ENCODE results near the gene SETD7.

- no peak for TF ChIP-seq HDGF (IDR thresholded peaks at IDR 0.05; ENCODE audit: borderline replicate concordance)
- TF ChIP-seq ELF4 (IDR thresholded peaks at IDR 0.05) = no peak
- no peak for TF ChIP-seq ZNF384 (IDR thresholded peaks at IDR 0.05)
- TF ChIP-seq SUZ12 (IDR thresholded peaks at IDR 0.05) = no peak
These were observed 21.6 kb downstream of the SETD7 start for GRCh38 chr4:139534287-139534950.

All from HEK293T (cell line).